ENCODE measurements around the gene TEX52. TPM values are rescaled to one million over a fixed set of nuclear protein-coding genes. Genes with fewer than 3 reads are reported as not detected.

The TEX52 gene
- total and polyA plus RNA-seq, 4 donors: not detected

GRCh38 chr12:2841056-2841650, 15.7 kb downstream of the TEX52 start:
- no peak overlapping the region for H3K9ac ChIP-seq (ENCODE audit: low read depth in 1 of 2, low read length in 2 of 2)
- H3K4me1 ChIP-seq (ENCODE audit: control insufficient read depth in 4 of 4, insufficient read depth in 4 of 4, low read length in 3 of 4): no peaks in the 10 kb centered on the region
- no peaks in the 10 kb centered on the region for H3K27me3 ChIP-seq (ENCODE audit: control insufficient read depth in 4 of 4, insufficient read depth in 4 of 4, low read length in 3 of 4)
- no peak overlapping the region for H3K4me3 ChIP-seq (ENCODE audit: low read depth in 1 of 3, low read length in 3 of 3)
- no peak overlapping the region for H3K27ac ChIP-seq (ENCODE audit: low read depth in 1 of 2, low read length in 2 of 2)
- no peak for DNase-seq (ENCODE audit: low spot score)
- H3K36me3 ChIP-seq (ENCODE audit: control insufficient read depth in 4 of 4, insufficient read depth in 3 of 4, low read depth in 1 of 4, low read length in 3 of 4): peaks cover 2 to 21% (median 6%) of the 10 kb centered on the region in 4 donors
- WGBS: 74% methylated on average over 9 of the region's 9 CpGs
- H3K9me3 ChIP-seq (ENCODE audit: control insufficient read depth in 4 of 4, low read length in 3 of 4): no peaks in the 10 kb centered on the region
- no peak for TF ChIP-seq ZBTB33 (IDR thresholded peaks at IDR 0.05)
- no peak for TF ChIP-seq JUND (IDR thresholded peaks at IDR 0.05)
- no peak for TF ChIP-seq NR2F2 (IDR thresholded peaks at IDR 0.05)
- TF ChIP-seq SP1 (IDR thresholded peaks at IDR 0.05): no peak
- TF ChIP-seq EGR1 (IDR thresholded peaks at IDR 0.05; ENCODE audit: low read depth in 2 of 2): no peak
- no peak for TF ChIP-seq GABPA (IDR thresholded peaks at IDR 0.05 in 1 of 2, conservative IDR thresholded peaks at IDR 0.05 in 1 of 2)
- TF ChIP-seq MAX (IDR thresholded peaks at IDR 0.05): no peak
- no peak for TF ChIP-seq RAD21 (IDR thresholded peaks at IDR 0.05)
- no peak for TF ChIP-seq ATF3 (IDR thresholded peaks at IDR 0.05)
- TF ChIP-seq TAF1 (conservative IDR thresholded peaks at IDR 0.05): no peak
- TF ChIP-seq HNF4A (conservative IDR thresholded peaks at IDR 0.05): no peak
- no peak for TF ChIP-seq RXRA (IDR thresholded peaks at IDR 0.05)
- TF ChIP-seq FOXA1 (IDR thresholded peaks at IDR 0.05): no peak
- TF ChIP-seq HNF4G (IDR thresholded peaks at IDR 0.05): no peak
- no peak for TF ChIP-seq YY1 (IDR thresholded peaks at IDR 0.05)
- TF ChIP-seq REST (IDR thresholded peaks at IDR 0.05): no peak
- TF ChIP-seq CTCF (IDR thresholded peaks at IDR 0.05; ENCODE audit: low read depth, low read length, missing input control): no peak

Data from liver (tissue), 9 donors.